ENCODE measurements around the gene PIK3AP1. TPM values are rescaled to one million over a fixed set of nuclear protein-coding genes. Genes with fewer than 3 reads are reported as not detected.

The PIK3AP1 gene
- 1 to 10 TPM; 1.4 to 3.2 (median 2.8) TPM for total RNA-seq

- intact Hi-C loops (cut with DNase I; ENCODE audit: low total_unique reads) (no loop called here), in situ Hi-C loops (cut with MboI; ENCODE audit: low sequenced_read_pairs in 4 of 4) (no loop called here)
- Histone ChIP-seq H3K9me3 (no peaks in the 10 kb centered on the region), H3K27me3 (no peaks in the 10 kb centered on the region), H3K4me1 (peaks cover 4 to 8% of the 10 kb centered on the region in 2 donors), H3K27ac (peak within 1 kb of the TSS in 1 of 4 donors; percentile 18), H3K36me3 (no peaks in the 10 kb centered on the region), H3K4me3 (peak within 1 kb of the TSS; percentile 54 to 73 (median 66))
- no peak for TF ChIP-seq POLR2A (IDR thresholded peaks at IDR 0.05)
- DNase-seq (peak; percentile 16 to 25), ATAC-seq (peak; percentile 57 to 62)
Measured at GRCh38 chr10:96720422-96721206, at the start of gene PIK3AP1. Gene PIK3AP1 (minus strand): TSS chr10:96720514. CDS start chr10:96720394, 120 bp downstream.

GRCh38 chr10:96768136-96768535 is 47.8 kb upstream of the PIK3AP1 start:
- no peak for DNase-seq
- Histone ChIP-seq H3K4me3 (no peak overlapping the region), H3K27ac (no peak overlapping the region), H3K27me3 (no peaks in the 10 kb centered on the region), H3K9me3 (no peaks in the 10 kb centered on the region), H3K36me3 (no peaks in the 10 kb centered on the region), H3K4me1 (no peaks in the 10 kb centered on the region)
- no peak for ATAC-seq
- in situ Hi-C loops (cut with MboI; ENCODE audit: low sequenced_read_pairs in 4 of 4) (loop anchor here in 1 of 4 donors (10.0 kb wide), 1 partner anchor 257 kb away; no protein-coding TSS in a partner anchor), intact Hi-C loops (cut with DNase I; ENCODE audit: low total_unique reads) (loop anchor here (5.0 kb wide), 1 partner anchor 259 kb away; no protein-coding TSS in a partner anchor)
- no peak for TF ChIP-seq POLR2A (IDR thresholded peaks at IDR 0.05)
- no peak for TF ChIP-seq CTCF (IDR thresholded peaks at IDR 0.05 in 4 of 5, conservative IDR thresholded peaks at IDR 0.05 in 1 of 5)

GRCh38 chr10:96767611-96768010 is 47.3 kb upstream of the PIK3AP1 start:
- H3K4me3 ChIP-seq: no peak overlapping the region
- in situ Hi-C loops (cut with MboI; ENCODE audit: low sequenced_read_pairs in 4 of 4): loop anchor here in 1 of 4 donors (10.0 kb wide), 1 partner anchor 257 kb away; no protein-coding TSS in a partner anchor

GRCh38 chr10:96765406-96766240 is 45.3 kb upstream of the PIK3AP1 start:
- Histone ChIP-seq H3K27ac (no peak overlapping the region), H3K4me3 (no peak overlapping the region), H3K4me1 (no peaks in the 10 kb centered on the region), H3K27me3 (no peaks in the 10 kb centered on the region), H3K9me3 (no peaks in the 10 kb centered on the region), H3K36me3 (no peaks in the 10 kb centered on the region)
- DNase-seq: peak; percentile 12 to 41
- TF ChIP-seq CTCF (IDR thresholded peaks at IDR 0.05 in 4 of 5, conservative IDR thresholded peaks at IDR 0.05 in 1 of 5) (peak; percentile 39 to 72 (median 65)), POLR2A (IDR thresholded peaks at IDR 0.05) (no peak)
- intact Hi-C loops (cut with DNase I; ENCODE audit: low total_unique reads): loop anchor here (2.0 to 5.0 kb wide), 2 partner anchors 65 to 262 kb away; no protein-coding TSS in a partner anchor
- peak in 1 of 2 donors; percentile 70 for ATAC-seq
- in situ Hi-C loops (cut with MboI; ENCODE audit: low sequenced_read_pairs in 4 of 4): loop anchor here in 1 of 4 donors (10.0 kb wide), 1 partner anchor 259 kb away; no protein-coding TSS in a partner anchor

More at GRCh38 chr10:96767611-96768010, 47.3 kb upstream of the PIK3AP1 start:
- DNase-seq: no peak
- no peak for ATAC-seq
- TF ChIP-seq CTCF (IDR thresholded peaks at IDR 0.05 in 4 of 5, conservative IDR thresholded peaks at IDR 0.05 in 1 of 5): no peak
- TF ChIP-seq POLR2A (IDR thresholded peaks at IDR 0.05): no peak
- Histone ChIP-seq H3K4me1 (no peaks in the 10 kb centered on the region), H3K27ac (no peak overlapping the region), H3K9me3 (no peaks in the 10 kb centered on the region), H3K36me3 (no peaks in the 10 kb centered on the region), H3K27me3 (no peaks in the 10 kb centered on the region)
- intact Hi-C loops (cut with DNase I; ENCODE audit: low total_unique reads): loop anchor here (5.0 kb wide), 1 partner anchor 260 kb away; no protein-coding TSS in a partner anchor

Data from gastrocnemius medialis (tissue), 4 donors.